Fibroblast of skin of left biceps (primary cell): ENCODE data around the gene ZNHIT3.
"Not testable (repeated sequence)": the region's sequence is repeated elsewhere in the genome, so short reads cannot be mapped to it uniquely, and the experiment has no call there.

Source experiments
- DNase-seq, 2 experiments: peaks; one replicate each; pipeline ENCODE4 v3.0.0-alpha.2; 2013; ENCODE audit warnings: low read depth in 2 of 2

ZNHIT3 gene

GRCh38 chr17:36486204-36487194, at the start of gene ZNHIT3:
Gene ZNHIT3, plus strand, starts transcription at chr17:36486681. Its CDS starts 19 bp downstream, at chr17:36486700.
- DNase-seq, result peak; percentile 82

GRCh38 chr17:36441792-36442191, 44.7 kb upstream of the ZNHIT3 start:
- not testable (repeated sequence) for DNase-seq

GRCh38 chr17:36443777-36444176, 42.7 kb upstream of the ZNHIT3 start:
- no peak for DNase-seq

- DNase-seq, result not testable (repeated sequence)
Observed at GRCh38 chr17:36449997-36450396, 36.5 kb upstream of the ZNHIT3 start.

- DNase-seq, result not testable (repeated sequence)
Observed at GRCh38 chr17:36452888-36453287, 33.6 kb upstream of the ZNHIT3 start.

- DNase-seq, result not testable (repeated sequence)
Observed at GRCh38 chr17:36457701-36458100, 28.8 kb upstream of the ZNHIT3 start.

GRCh38 chr17:36459045-36459444, 27.4 kb upstream of the ZNHIT3 start:
- DNase-seq, result no peak

GRCh38 chr17:36459601-36460000, 26.9 kb upstream of the ZNHIT3 start:
- DNase-seq, result no peak

GRCh38 chr17:36460265-36460937, 26.1 kb upstream of the ZNHIT3 start:
- no peak for DNase-seq

- DNase-seq, result no peak
Observed at GRCh38 chr17:36461330-36462110, 25.0 kb upstream of the ZNHIT3 start.

- DNase-seq, result peak; percentile 26 to 36
Observed at GRCh38 chr17:36463916-36464764, 22.3 kb upstream of the ZNHIT3 start.

GRCh38 chr17:36464765-36465088, 21.8 kb upstream of the ZNHIT3 start:
- no peak for DNase-seq

- no peak for DNase-seq
Observed at GRCh38 chr17:36468903-36469635, 17.4 kb upstream of the ZNHIT3 start.

- DNase-seq, result no peak
Observed at GRCh38 chr17:36469733-36470132, 16.7 kb upstream of the ZNHIT3 start.

GRCh38 chr17:36470499-36470898, 16.0 kb upstream of the ZNHIT3 start:
- no peak for DNase-seq

- DNase-seq, result no peak
Observed at GRCh38 chr17:36474571-36474970, 11.9 kb upstream of the ZNHIT3 start.

- DNase-seq, result no peak
Observed at GRCh38 chr17:36475346-36475970, 11.0 kb upstream of the ZNHIT3 start.

GRCh38 chr17:36481829-36482228, 4.7 kb upstream of the ZNHIT3 start:
- DNase-seq, result no peak

- DNase-seq, result peak; percentile 26 to 36
Observed at GRCh38 chr17:36482611-36483504, 3.6 kb upstream of the ZNHIT3 start.
